Caco-2 (cell line): ENCODE measurements around the gene HHIPL1. TPM values are rescaled to one million over a fixed set of nuclear protein-coding genes. Genes with fewer than 3 reads are reported as not detected.

Experiments used
- BruUV-seq: library from RNA; stranded (reverse); fragments of 400-500 nt; replicated peaks from 2 replicates; lab custom pipeline; 2021; lab: Mats Ljungman, UMichigan
- CTCF ChIA-PET: fragments of 300-600 bp; sonication (Branson Sonifier 250); formaldehyde crosslinking; loops from one replicate; lab custom pipeline; 2022; ENCODE audit warnings: antibody characterized with exemption; lab: Charles Lee
- POLR2A ChIA-PET: fragments of 300-600 bp; sonication (Branson Sonifier 250); formaldehyde crosslinking; loops from one replicate; lab custom pipeline; 2022; ENCODE audit warnings: antibody characterized with exemption; lab: Charles Lee
- DNase-seq, 2 experiments: peaks; one replicate each; pipeline versions ENCODE4 v3.0.0 to v3.0.0-alpha.2; 2020 to 2022
- H3K27me3 ChIP-seq: replicated peaks from 2 replicates; pipeline ENCODE4 v1.6.0; 2011; ENCODE audit warnings: low read length; ENCODE audit not compliant: control insufficient read depth, insufficient read depth
- H3K36me3 ChIP-seq: 2 replicates; pipeline ENCODE4 v1.5.1; 2011; ENCODE audit warnings: low read length; ENCODE audit not compliant: control insufficient read depth, insufficient read depth
- H3K4me1 ChIP-seq: fragments of 250-450 bp; sonication (Bioruptor Pico); 2 replicates; pipeline ENCODE4 v1.5.1; 2020; ENCODE audit warnings: mild to moderate bottlenecking
- H3K4me3 ChIP-seq: 2 replicates; pipeline ENCODE4 v1.5.1; 2011; ENCODE audit warnings: low read depth, mild to moderate bottlenecking, control low read depth, low read length
- H3K9me3 ChIP-seq: fragments of 250-450 bp; sonication (Bioruptor Pico); 2 replicates; pipeline ENCODE4 v1.5.1; 2020; ENCODE audit warnings: mild to moderate bottlenecking, moderate library complexity
- H3K27ac Mint-ChIP-seq: one replicate; pipeline ENCODE4 v1.8.0; 2022; ENCODE audit warnings: mixed read lengths; ENCODE audit not compliant: unreplicated experiment
- H3K27me3 Mint-ChIP-seq: one replicate; pipeline ENCODE4 v1.8.0; 2022; ENCODE audit warnings: mixed read lengths; ENCODE audit not compliant: insufficient read depth, unreplicated experiment
- H3K36me3 Mint-ChIP-seq: one replicate; pipeline ENCODE4 v1.8.0; 2022; ENCODE audit warnings: mild to moderate bottlenecking, mixed read lengths; ENCODE audit not compliant: insufficient read depth, unreplicated experiment
- H3K4me1 Mint-ChIP-seq: one replicate; pipeline ENCODE4 v1.8.0; 2022; ENCODE audit warnings: low read depth, mixed read lengths; ENCODE audit not compliant: unreplicated experiment
- H3K4me3 Mint-ChIP-seq: one replicate; pipeline ENCODE4 v1.8.0; 2022; ENCODE audit warnings: mild to moderate bottlenecking, moderate library complexity, mixed read lengths; ENCODE audit not compliant: unreplicated experiment
- H3K9me3 Mint-ChIP-seq: one replicate; pipeline ENCODE4 v1.8.0; 2022; ENCODE audit warnings: mixed read lengths; ENCODE audit not compliant: unreplicated experiment
- CTCF ChIP-seq, 2 experiments: fragments of 200-600 bp in 1 of 2; IDR thresholded peaks; 1 replicate in 1 of 2; 2 replicates in 1 of 2; pipeline versions ENCODE4 v1.5.1 to v1.8.0; 2011 to 2022; ENCODE audit warnings: antibody characterized with exemption in 1 of 2, control low read depth in 1 of 2, inconsistent platforms in 1 of 2, low read depth in 1 of 2, low read length in 1 of 2, mild to moderate bottlenecking in 1 of 2, moderate library complexity in 1 of 2; ENCODE audit not compliant: insufficient read depth in 1 of 2, severe bottlenecking in 1 of 2, unreplicated experiment in 1 of 2
- intact Hi-C: fragments of 100-400 bp; cut with micrococcal nuclease; formaldehyde crosslinking; loops from one replicate; pipeline ENCODE4 v1.10.0; 2022; ENCODE audit not compliant: unreplicated experiment
- total RNA-seq: library from RNA; stranded (reverse); gene quantifications from 2 replicates; pipeline ENCODE4 v1.2.3, GENCODE V29; 2022

The HHIPL1 gene
- total RNA-seq, 1 experiment from 2014 or later, result 2.9 TPM

- Histone ChIP-seq H3K4me1 (no peaks in the 10 kb centered on the region), H3K9me3 (peaks cover 17% of the 10 kb centered on the region), H3K4me3 (no peak overlapping the region), H3K27me3 (no peaks in the 10 kb centered on the region; the same call in 1 of the 2 replicates), H3K36me3 (no peaks in the 10 kb centered on the region)
- TF ChIP-seq CTCF (IDR thresholded peaks at IDR 0.05; ENCODE audit: insufficient read depth in 1 of 2, low read depth in 1 of 2, low read length in 1 of 2, severe bottlenecking in 1 of 2, unreplicated experiment in 1 of 2), result no peak
- Mint-ChIP-seq H3K9me3 (peaks cover 30% of the 10 kb centered on the region), H3K36me3 (no peaks in the 10 kb centered on the region), H3K4me1 (no peaks in the 10 kb centered on the region), H3K4me3 (no peak overlapping the region), H3K27me3 (no peaks in the 10 kb centered on the region), H3K27ac (no peak overlapping the region)
- CTCF ChIA-PET, result no interaction called here
- POLR2A ChIA-PET, result interaction anchor here (0.6 kb wide), 1 partner anchor 231 kb away, joined by 4 read pairs; no protein-coding TSS in a partner anchor
- BruUV-seq, result no TSS peak
- intact Hi-C loops, result no loop called here
- DNase-seq, result no peak
Measured at GRCh38 chr14:99706107-99706900, 61.4 kb downstream of the HHIPL1 start.

GRCh38 chr14:99707420-99707819, 62.5 kb downstream of the HHIPL1 start:
- H3K9me3 Mint-ChIP-seq, result peaks cover 27% of the 10 kb centered on the region
- H3K9me3 ChIP-seq, result peaks cover 14% of the 10 kb centered on the region
- H3K4me3 ChIP-seq, result no peak overlapping the region
- no peaks in the 10 kb centered on the region; the same call in 1 of the 2 replicates for H3K27me3 ChIP-seq
- H3K4me1 Mint-ChIP-seq, result no peaks in the 10 kb centered on the region
- intact Hi-C loops, result no loop called here
- ChIA-PET CTCF (no interaction called here), POLR2A (no interaction called here)
- no peaks in the 10 kb centered on the region for H3K4me1 ChIP-seq
- BruUV-seq, result no TSS peak
- H3K36me3 Mint-ChIP-seq, result no peaks in the 10 kb centered on the region
- no peaks in the 10 kb centered on the region for H3K36me3 ChIP-seq
- DNase-seq, result no peak
- TF ChIP-seq CTCF (IDR thresholded peaks at IDR 0.05; ENCODE audit: insufficient read depth in 1 of 2, low read depth in 1 of 2, low read length in 1 of 2, severe bottlenecking in 1 of 2, unreplicated experiment in 1 of 2), result no peak
- no peak overlapping the region for H3K27ac Mint-ChIP-seq
- no peak overlapping the region for H3K4me3 Mint-ChIP-seq
- H3K27me3 Mint-ChIP-seq, result peaks cover 5% of the 10 kb centered on the region

GRCh38 chr14:99707921-99708320, 63.0 kb downstream of the HHIPL1 start:
- TF ChIP-seq CTCF (IDR thresholded peaks at IDR 0.05; ENCODE audit: insufficient read depth in 1 of 2, low read depth in 1 of 2, low read length in 1 of 2, severe bottlenecking in 1 of 2, unreplicated experiment in 1 of 2), result no peak
- CTCF ChIA-PET, result no interaction called here
- Histone ChIP-seq H3K9me3 (peaks cover 13% of the 10 kb centered on the region), H3K4me3 (no peak overlapping the region), H3K27me3 (no peaks in the 10 kb centered on the region; the same call in 1 of the 2 replicates), H3K36me3 (no peaks in the 10 kb centered on the region), H3K4me1 (no peaks in the 10 kb centered on the region)
- Mint-ChIP-seq H3K27ac (no peak overlapping the region), H3K36me3 (no peaks in the 10 kb centered on the region), H3K4me3 (no peak overlapping the region), H3K4me1 (no peaks in the 10 kb centered on the region), H3K9me3 (peaks cover 26% of the 10 kb centered on the region), H3K27me3 (peaks cover 9% of the 10 kb centered on the region)
- POLR2A ChIA-PET, result no interaction called here
- no TSS peak for BruUV-seq
- intact Hi-C loops, result no loop called here
- DNase-seq, result no peak
